GM18511 (cell line): Measurements from ENCODE around the gene DNAJB12.
A peak's percentile ranks its signal among the peaks of the same experiment; 100 is the strongest.
"Not testable (repeated sequence)": the region's sequence is repeated elsewhere in the genome, so short reads cannot be mapped to it uniquely, and the experiment has no call there.

Source experiments
- ATAC-seq: cut with Tn5 transposase; IDR thresholded peaks from one replicate; pipeline ENCODE4 v1.9.1; 2021; ENCODE audit warnings: mild to moderate bottlenecking, moderate library complexity; ENCODE audit not compliant: unreplicated experiment

Gene DNAJB12

GRCh38 chr10:72297281-72297804 lies 57.4 kb downstream of the DNAJB12 start:
- ATAC-seq = peak; percentile 64

GRCh38 chr10:72296829-72297280 lies 57.9 kb downstream of the DNAJB12 start:
- ATAC-seq = not testable (repeated sequence)

DNA sequence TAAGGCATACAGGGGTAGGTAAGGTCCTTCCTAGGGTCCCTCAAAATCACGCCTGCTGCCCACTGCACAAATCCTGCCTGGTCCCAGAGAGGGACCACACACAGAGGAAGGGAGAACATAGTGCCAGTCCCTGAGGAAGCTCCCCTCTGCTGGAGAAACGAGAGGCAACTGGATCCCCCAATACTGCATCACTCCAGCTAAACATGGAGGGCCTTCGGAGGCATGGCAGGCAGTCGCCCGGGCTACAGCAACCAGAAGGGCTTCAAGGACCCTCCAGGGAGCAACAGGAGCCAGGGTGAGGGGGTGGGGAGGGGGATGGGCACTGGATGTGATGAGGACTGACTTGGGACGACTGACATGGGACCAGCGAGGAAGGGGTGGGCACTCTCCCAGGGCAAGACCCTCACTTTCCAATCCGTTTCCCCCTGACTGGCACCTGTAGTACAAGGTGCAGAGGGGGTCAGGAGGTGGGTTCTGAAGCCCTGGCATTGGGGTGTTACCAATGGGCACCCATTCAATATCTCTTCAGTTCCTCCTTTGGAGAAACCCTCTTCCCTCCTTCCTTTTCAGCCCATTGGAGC lies 59.3 kb downstream of the DNAJB12 start:
- no peak for ATAC-seq

GRCh38 chr10:72292223-72292691 lies 62.5 kb downstream of the DNAJB12 start:
- ATAC-seq = no peak

DNA sequence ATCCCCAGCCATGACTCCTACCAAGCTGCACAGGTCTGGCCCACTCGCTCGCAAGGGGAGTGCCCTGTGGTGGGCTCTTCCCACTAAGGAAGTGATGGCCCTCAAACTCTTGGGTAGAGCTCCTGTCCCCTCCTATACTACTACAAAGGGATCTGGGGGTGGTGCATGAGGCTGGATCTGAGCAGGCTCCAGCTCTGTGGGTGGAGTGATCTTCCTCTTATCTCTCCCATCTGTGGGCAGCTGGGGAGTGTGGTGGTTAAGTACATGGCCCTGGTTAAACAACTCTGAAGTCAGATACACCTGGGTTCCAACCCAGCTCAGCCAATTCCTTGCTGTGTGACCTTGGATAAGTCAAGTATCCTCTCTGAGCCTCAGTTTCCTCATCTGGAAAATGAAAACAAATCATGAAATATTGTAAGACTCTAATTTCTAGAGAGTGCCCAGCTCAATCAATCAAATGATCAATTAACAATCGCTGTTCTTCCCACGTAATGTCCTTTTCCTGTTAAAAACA lies 63.6 kb downstream of the DNAJB12 start:
- no peak for ATAC-seq

DNA sequence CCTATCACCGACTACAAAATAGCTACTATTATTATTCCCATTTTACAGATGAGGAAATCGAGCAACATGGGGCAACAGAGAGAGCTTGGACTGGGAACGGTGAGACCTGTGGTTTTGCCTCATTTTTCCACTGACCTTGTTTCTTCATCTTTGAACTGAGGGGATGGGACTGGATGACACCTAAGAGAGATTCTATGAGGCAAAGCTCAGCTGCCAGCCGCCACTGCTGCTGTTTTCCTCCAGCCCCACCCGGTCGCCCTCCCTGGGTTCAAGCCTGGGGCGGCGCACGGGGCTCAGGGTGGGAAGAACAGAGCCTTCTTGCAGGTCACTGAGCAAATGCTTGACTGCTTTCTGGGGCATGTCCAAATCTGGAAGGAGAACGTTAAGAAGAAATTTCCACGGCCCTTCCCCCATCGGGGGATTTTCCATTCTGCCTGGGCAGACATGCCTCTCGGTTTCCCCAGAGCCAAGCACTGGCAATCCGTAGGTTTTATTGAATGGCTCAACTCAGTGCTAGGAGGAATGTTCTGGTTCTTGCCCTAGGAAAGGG lies 68.7 kb downstream of the DNAJB12 start:
- ATAC-seq = no peak

GRCh38 chr10:72283131-72283530 lies 71.6 kb downstream of the DNAJB12 start:
- ATAC-seq = no peak
